Effector memory CD4-positive, alpha-beta T cell (primary cell): ENCODE results near the gene EEF2.
A peak's percentile ranks its signal among the peaks of the same experiment; 100 is the strongest.
"Not testable (repeated sequence)": the region's sequence is repeated elsewhere in the genome, so short reads cannot be mapped to it uniquely, and the experiment has no call there.

Experiments used
- DNase-seq, 3 donors: peaks; one replicate each; pipeline ENCODE4 v3.0.0-alpha.2; 2020
- H3K27ac ChIP-seq: 2 replicates; pipeline ENCODE4 v1.7.0; 2013; ENCODE audit warnings: mild to moderate bottlenecking, low read length, moderate library complexity; ENCODE audit not compliant: insufficient read depth, poor library complexity, severe bottlenecking
- H3K27me3 ChIP-seq: replicated peaks from 2 replicates; pipeline ENCODE4 v1.7.0; 2013; ENCODE audit warnings: mild to moderate bottlenecking, low read length; ENCODE audit not compliant: insufficient read depth, control insufficient read depth, poor library complexity, severe bottlenecking
- H3K36me3 ChIP-seq: 2 replicates; pipeline ENCODE4 v1.7.0; 2013; ENCODE audit warnings: mild to moderate bottlenecking, low read length, moderate library complexity; ENCODE audit not compliant: control insufficient read depth, insufficient read depth
- H3K4me1 ChIP-seq: 2 replicates; pipeline ENCODE4 v1.7.0; 2013; ENCODE audit warnings: low read length, mild to moderate bottlenecking; ENCODE audit not compliant: control insufficient read depth, insufficient read depth, poor library complexity, severe bottlenecking
- H3K4me3 ChIP-seq: 2 replicates; pipeline ENCODE4 v1.7.0; 2013; ENCODE audit warnings: low read length, low read depth, mild to moderate bottlenecking; ENCODE audit not compliant: insufficient read depth, poor library complexity, severe bottlenecking
- H3K9me3 ChIP-seq: 2 replicates; pipeline ENCODE4 v1.7.0; 2013; ENCODE audit warnings: mild to moderate bottlenecking, low read length, moderate library complexity; ENCODE audit not compliant: control insufficient read depth

Gene EEF2

GRCh38 chr19:4014541-4015491, 29.6 kb upstream of the EEF2 start:
- Histone ChIP-seq H3K27ac (no peak overlapping the region), H3K36me3 (peaks cover 43% of the 10 kb centered on the region), H3K4me1 (peaks cover 4% of the 10 kb centered on the region), H3K27me3 (no peaks in the 10 kb centered on the region), H3K4me3 (no peak overlapping the region), H3K9me3 (no peaks in the 10 kb centered on the region)
- peak in 2 of 3 donors; percentile 5 to 9 for DNase-seq

- Histone ChIP-seq H3K27ac (no peak overlapping the region), H3K4me1 (peaks cover 12% of the 10 kb centered on the region), H3K36me3 (peaks cover 43% of the 10 kb centered on the region), H3K9me3 (no peaks in the 10 kb centered on the region), H3K4me3 (no peak overlapping the region), H3K27me3 (no peaks in the 10 kb centered on the region)
- no peak for DNase-seq
These were observed 28.8 kb upstream of the EEF2 start for GRCh38 chr19:4013886-4014540.

- H3K36me3 ChIP-seq, result peaks cover 43% of the 10 kb centered on the region
- no peak for DNase-seq
- H3K4me1 ChIP-seq, result peaks cover 21% of the 10 kb centered on the region
- no peaks in the 10 kb centered on the region for H3K9me3 ChIP-seq
- no peaks in the 10 kb centered on the region for H3K27me3 ChIP-seq
- H3K4me3 ChIP-seq, result no peak overlapping the region
- no peak overlapping the region for H3K27ac ChIP-seq
These were observed 27.8 kb upstream of the EEF2 start for GRCh38 chr19:4012975-4013634.

GRCh38 chr19:4012092-4012974, 27.1 kb upstream of the EEF2 start:
- Histone ChIP-seq H3K4me3 (no peak overlapping the region), H3K36me3 (peaks cover 43% of the 10 kb centered on the region), H3K4me1 (peaks cover 23% of the 10 kb centered on the region), H3K27me3 (no peaks in the 10 kb centered on the region), H3K27ac (no peak overlapping the region), H3K9me3 (no peaks in the 10 kb centered on the region)
- DNase-seq, result no peak

- H3K4me3 ChIP-seq, H3K27me3 ChIP-seq, DNase-seq, H3K27ac ChIP-seq, H3K9me3 ChIP-seq: not testable (repeated sequence)
- peaks cover 28% of the 10 kb centered on the region for H3K4me1 ChIP-seq
- H3K36me3 ChIP-seq, result peaks cover 43% of the 10 kb centered on the region
These were observed 26.2 kb upstream of the EEF2 start for GRCh38 chr19:4011430-4011829.

GRCh38 chr19:4010808-4011110, 25.5 kb upstream of the EEF2 start:
- no peaks in the 10 kb centered on the region for H3K9me3 ChIP-seq
- H3K27ac ChIP-seq, result no peak overlapping the region
- no peaks in the 10 kb centered on the region for H3K27me3 ChIP-seq
- no peak overlapping the region for H3K4me3 ChIP-seq
- H3K4me1 ChIP-seq, result peaks cover 28% of the 10 kb centered on the region
- peaks cover 38% of the 10 kb centered on the region for H3K36me3 ChIP-seq
- no peak for DNase-seq

- DNase-seq, result no peak
- Histone ChIP-seq H3K4me3 (no peak overlapping the region), H3K27me3 (no peaks in the 10 kb centered on the region), H3K36me3 (peaks cover 33% of the 10 kb centered on the region), H3K9me3 (no peaks in the 10 kb centered on the region), H3K4me1 (peaks cover 28% of the 10 kb centered on the region), H3K27ac (no peak overlapping the region)
These were observed 24.9 kb upstream of the EEF2 start for GRCh38 chr19:4009990-4010807.

- DNase-seq, result no peak
- H3K27me3 ChIP-seq, result no peaks in the 10 kb centered on the region
- peaks cover 28% of the 10 kb centered on the region for H3K4me1 ChIP-seq
- peak overlapping the region; percentile 58 for H3K27ac ChIP-seq
- peak overlapping the region; percentile 75 for H3K4me3 ChIP-seq
- H3K36me3 ChIP-seq, result peaks cover 21% of the 10 kb centered on the region
- no peaks in the 10 kb centered on the region for H3K9me3 ChIP-seq
These were observed 22.7 kb upstream of the EEF2 start for GRCh38 chr19:4007836-4008539.
